Colonic mucosa (tissue), 4 donors: ENCODE measurements around the gene PLEKHA6. TPM values are rescaled to one million over a fixed set of nuclear protein-coding genes. Genes with fewer than 3 reads are reported as not detected.

Source experiments
- DNase-seq: peaks from one replicate; pipeline ENCODE4 v3.0.0-alpha.2; 2020
- H3K27ac ChIP-seq: fragments of 200-600 bp; one replicate; pipeline ENCODE4 v1.8.0; 2021
- H3K27me3 ChIP-seq: fragments of 200-600 bp; one replicate; pipeline ENCODE4 v1.8.0; 2021
- H3K36me3 ChIP-seq: fragments of 200-600 bp; one replicate; pipeline ENCODE4 v1.8.0; 2021
- H3K4me1 ChIP-seq: fragments of 200-600 bp; one replicate; pipeline ENCODE4 v1.8.0; 2021; ENCODE audit warnings: mild to moderate bottlenecking
- H3K4me3 ChIP-seq: fragments of 200-600 bp; one replicate; pipeline ENCODE4 v1.8.0; 2021
- H3K9ac ChIP-seq, 2 donors: one replicate each; pipeline ENCODE4 v1.7.0; 2013; ENCODE audit warnings: control low read depth in 2 of 2, low read depth in 2 of 2, low read length in 2 of 2
- H3K9me3 ChIP-seq: fragments of 200-600 bp; one replicate; pipeline ENCODE4 v1.8.0; 2021
- CTCF ChIP-seq: fragments of 200-600 bp; IDR thresholded peaks from one replicate; pipeline ENCODE4 v1.8.0; 2022; ENCODE audit warnings: antibody characterized with exemption, mild to moderate bottlenecking
- intact Hi-C: fragments of 100-400 bp; cut with DNase I; formaldehyde crosslinking; loops from one replicate; pipeline ENCODE4 v1.14.1; 2022
- total RNA-seq, 2 donors: library from RNA; stranded (reverse); fragmentation: NEBNext Ultra II Directional in 1 of 2; extraction: Animal tissue kit (Norgen Biotek cat#: 25700) in 1 of 2; gene quantifications; one replicate each; pipeline ENCODE4 v1.2.1, GENCODE V29; 2021
- donor health status: healthy.
- donor health status: DM: no; HTN: no; CAD: no.
- donor health status: DM: no; HTN: no; CAD: no.

PLEKHA6 gene
- total RNA-seq, 2 donors from 2014 or later: 84.5 to 165 TPM

- Histone ChIP-seq H3K27ac (no peak overlapping the region), H3K27me3 (no peaks in the 10 kb centered on the region), H3K4me3 (no peak overlapping the region), H3K4me1 (no peaks in the 10 kb centered on the region), H3K36me3 (no peaks in the 10 kb centered on the region), H3K9ac (no peak overlapping the region), H3K9me3 (no peaks in the 10 kb centered on the region)
- no peak for TF ChIP-seq CTCF
- intact Hi-C loops: no loop called here
- DNase-seq: no peak
Observed at GRCh38 chr1:204278958-204279357, 80.8 kb downstream of the PLEKHA6 start.

GRCh38 chr1:204278251-204278650 is 81.5 kb downstream of the PLEKHA6 start:
- no peak for DNase-seq
- Histone ChIP-seq H3K9me3 (no peaks in the 10 kb centered on the region), H3K36me3 (no peaks in the 10 kb centered on the region), H3K27me3 (no peaks in the 10 kb centered on the region), H3K4me1 (no peaks in the 10 kb centered on the region), H3K27ac (no peak overlapping the region), H3K4me3 (no peak overlapping the region), H3K9ac (no peak overlapping the region)
- no peak for TF ChIP-seq CTCF
- intact Hi-C loops: no loop called here

- no peak for DNase-seq
- no peak for TF ChIP-seq CTCF
- Histone ChIP-seq H3K4me1 (no peaks in the 10 kb centered on the region), H3K36me3 (no peaks in the 10 kb centered on the region), H3K27ac (no peak overlapping the region), H3K27me3 (no peaks in the 10 kb centered on the region), H3K9me3 (no peaks in the 10 kb centered on the region), H3K4me3 (no peak overlapping the region), H3K9ac (peak overlapping the region in 1 of 2 donors; percentile 20)
- intact Hi-C loops: no loop called here
Observed at GRCh38 chr1:204277563-204278219, 82.0 kb downstream of the PLEKHA6 start.

GRCh38 chr1:204275695-204276370 is 83.9 kb downstream of the PLEKHA6 start:
- H3K9ac ChIP-seq: no peak overlapping the region
- H3K4me3 ChIP-seq: no peak overlapping the region
- no peaks in the 10 kb centered on the region for H3K4me1 ChIP-seq
- no peaks in the 10 kb centered on the region for H3K36me3 ChIP-seq
- no peak for TF ChIP-seq CTCF
- no peak for DNase-seq
- no peaks in the 10 kb centered on the region for H3K27me3 ChIP-seq
- H3K9me3 ChIP-seq: no peaks in the 10 kb centered on the region
- no peak overlapping the region for H3K27ac ChIP-seq
- intact Hi-C loops: no loop called here

- Histone ChIP-seq H3K27ac (no peak overlapping the region), H3K4me1 (no peaks in the 10 kb centered on the region), H3K9me3 (no peaks in the 10 kb centered on the region), H3K36me3 (no peaks in the 10 kb centered on the region), H3K27me3 (no peaks in the 10 kb centered on the region), H3K4me3 (no peak overlapping the region), H3K9ac (no peak overlapping the region)
- TF ChIP-seq CTCF: no peak
- DNase-seq: no peak
- intact Hi-C loops: no loop called here
Observed at GRCh38 chr1:204274446-204274845, 85.3 kb downstream of the PLEKHA6 start.
